ENCODE results near the gene TTC23. TPM values are rescaled to one million over a fixed set of nuclear protein-coding genes. Genes with fewer than 3 reads are reported as not detected.

TTC23 gene
- total RNA-seq, 1 donor from 2014 or later, result 2.7 TPM

- no peaks in the 10 kb centered on the region for H3K4me1 Mint-ChIP-seq
- ATAC-seq (ENCODE audit: low read depth) (no peak), DNase-seq (no peak)
- POLR2A ChIA-PET, result no interaction called here
- intact Hi-C loops (cut with micrococcal nuclease), result no loop called here
- H3K27me3 Mint-ChIP-seq, result no peaks in the 10 kb centered on the region
- no peaks in the 10 kb centered on the region for H3K36me3 Mint-ChIP-seq (ENCODE audit: low read depth)
- no peak overlapping the region for H3K4me3 Mint-ChIP-seq
- TF ChIP-seq CTCF (IDR thresholded peaks at IDR 0.05), result no peak
- no peak overlapping the region for H3K27ac Mint-ChIP-seq
- CTCF ChIA-PET, result no interaction called here
- H3K9me3 Mint-ChIP-seq, result no peaks in the 10 kb centered on the region
These were observed 108.8 kb downstream of the TTC23 start for GRCh38 chr15:99140590-99140989.

GRCh38 chr15:99139276-99139675, 110.1 kb downstream of the TTC23 start:
- ATAC-seq (ENCODE audit: low read depth), result no peak
- Mint-ChIP-seq H3K4me1 (no peaks in the 10 kb centered on the region), H3K9me3 (no peaks in the 10 kb centered on the region), H3K4me3 (no peak overlapping the region), H3K36me3 (ENCODE audit: low read depth) (no peaks in the 10 kb centered on the region), H3K27me3 (no peaks in the 10 kb centered on the region), H3K27ac (no peak overlapping the region)
- CTCF ChIA-PET, result no interaction called here
- POLR2A ChIA-PET, result no interaction called here
- intact Hi-C loops (cut with micrococcal nuclease), result no loop called here
- no peak for TF ChIP-seq CTCF (IDR thresholded peaks at IDR 0.05)
- no peak for DNase-seq

GRCh38 chr15:99138491-99138982, 110.8 kb downstream of the TTC23 start:
- Mint-ChIP-seq H3K4me3 (no peak overlapping the region), H3K9me3 (no peaks in the 10 kb centered on the region), H3K27me3 (no peaks in the 10 kb centered on the region), H3K36me3 (ENCODE audit: low read depth) (no peaks in the 10 kb centered on the region), H3K27ac (no peak overlapping the region), H3K4me1 (no peaks in the 10 kb centered on the region)
- intact Hi-C loops (cut with micrococcal nuclease), result no loop called here
- TF ChIP-seq CTCF (IDR thresholded peaks at IDR 0.05), result no peak
- ATAC-seq (ENCODE audit: low read depth) (no peak), DNase-seq (no peak)
- ChIA-PET POLR2A (no interaction called here), CTCF (no interaction called here)

GRCh38 chr15:99137877-99138276, 111.5 kb downstream of the TTC23 start:
- H3K4me1 Mint-ChIP-seq, result no peaks in the 10 kb centered on the region
- POLR2A ChIA-PET, result no interaction called here
- no peak overlapping the region for H3K27ac Mint-ChIP-seq
- TF ChIP-seq CTCF (IDR thresholded peaks at IDR 0.05), result no peak
- ATAC-seq (ENCODE audit: low read depth) (no peak), DNase-seq (no peak)
- no peaks in the 10 kb centered on the region for H3K27me3 Mint-ChIP-seq
- H3K4me3 Mint-ChIP-seq, result no peak overlapping the region
- no peaks in the 10 kb centered on the region for H3K9me3 Mint-ChIP-seq
- intact Hi-C loops (cut with micrococcal nuclease), result no loop called here
- no peaks in the 10 kb centered on the region for H3K36me3 Mint-ChIP-seq (ENCODE audit: low read depth)
- CTCF ChIA-PET, result no interaction called here

- H3K27ac Mint-ChIP-seq, result no peak overlapping the region
- H3K4me1 Mint-ChIP-seq, result no peaks in the 10 kb centered on the region
- no peaks in the 10 kb centered on the region for H3K36me3 Mint-ChIP-seq (ENCODE audit: low read depth)
- no peak for ATAC-seq (ENCODE audit: low read depth)
- H3K4me3 Mint-ChIP-seq, result no peak overlapping the region
- CTCF ChIA-PET, result no interaction called here
- no peaks in the 10 kb centered on the region for H3K9me3 Mint-ChIP-seq
- no peak for DNase-seq
- no peak for TF ChIP-seq CTCF (IDR thresholded peaks at IDR 0.05)
- H3K27me3 Mint-ChIP-seq, result no peaks in the 10 kb centered on the region
- intact Hi-C loops (cut with micrococcal nuclease), result no loop called here
- POLR2A ChIA-PET, result no interaction called here
These were observed 112.3 kb downstream of the TTC23 start for GRCh38 chr15:99137111-99137546.
